ENCODE results near the gene NYAP2.

Gene NYAP2

DNA sequence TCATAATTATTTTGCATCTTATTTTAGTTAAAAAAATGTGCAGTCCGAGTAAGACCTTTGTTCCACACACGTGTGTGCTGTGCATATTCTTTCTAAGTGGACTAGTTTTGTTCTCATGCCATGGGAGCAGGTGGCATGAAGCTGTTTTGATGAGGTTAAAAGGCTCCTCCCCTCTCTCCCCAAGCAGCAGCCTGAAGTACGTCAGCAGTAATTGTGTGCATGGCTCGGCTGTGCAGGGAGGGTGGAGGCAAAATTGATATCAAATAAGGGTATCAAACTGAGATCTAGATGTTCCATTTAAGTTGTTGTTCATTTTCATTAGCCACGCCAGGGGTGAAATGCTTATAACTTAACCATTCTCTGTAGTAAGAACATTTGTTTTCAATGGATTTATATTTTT, at the start of gene NYAP2:
Gene NYAP2, plus strand, starts transcription at position 207 of the 400 bp plus-strand sequence. CDS start 9,171 bp downstream, outside the sequence.
- no peak for DNase-seq (ENCODE audit: low read depth in 2 of 2)

- DNase-seq (ENCODE audit: low read depth in 2 of 2), result no peak
These were observed 45.9 kb upstream of the NYAP2 start for GRCh38 chr2:225353579-225354085.

DNA sequence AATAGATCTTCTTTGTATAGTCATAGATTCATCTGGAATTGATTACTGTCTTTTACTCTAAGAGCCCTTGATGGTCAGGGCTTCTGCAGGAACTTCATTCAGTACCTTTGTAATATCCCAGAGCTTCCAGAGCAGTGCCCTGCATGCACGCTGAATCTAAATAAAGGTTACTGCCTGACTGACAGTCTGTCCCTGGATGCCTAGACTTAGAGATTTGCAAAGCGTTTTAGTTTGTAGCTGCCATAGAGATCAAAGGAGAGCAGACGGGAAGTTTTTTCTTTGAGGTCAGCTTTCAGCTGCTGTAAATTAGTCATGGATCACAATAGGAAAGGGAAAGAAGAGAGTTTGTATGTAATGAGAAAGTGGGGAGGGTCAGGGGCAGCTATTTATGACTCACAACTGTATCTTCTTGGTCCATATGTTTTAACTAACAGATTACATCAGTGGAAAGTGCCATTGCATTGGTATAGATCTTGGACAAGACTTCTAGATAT, 45.2 kb upstream of the NYAP2 start:
- no peak for DNase-seq (ENCODE audit: low read depth in 2 of 2)

- no peak for DNase-seq (ENCODE audit: low read depth in 2 of 2)
These were observed 43.7 kb upstream of the NYAP2 start for GRCh38 chr2:225355788-225356187.

DNA sequence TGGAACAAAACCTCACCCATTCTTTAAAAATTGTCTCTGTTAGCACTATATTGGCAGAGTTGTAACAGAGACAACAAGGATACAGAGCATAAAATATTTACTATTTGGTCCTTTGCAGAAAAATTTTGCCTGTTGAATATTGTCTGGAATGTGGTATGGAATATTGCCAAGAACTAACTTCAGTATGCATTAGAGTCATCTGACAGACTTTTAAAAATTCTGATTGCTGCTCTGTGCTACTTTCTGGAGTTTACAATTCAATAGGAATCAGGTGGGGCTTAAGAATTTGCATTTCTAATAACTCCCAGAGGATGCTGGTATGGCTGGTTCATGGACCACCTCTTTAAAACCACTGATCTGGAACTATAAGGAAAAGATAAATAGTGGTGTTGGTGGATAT, 32.8 kb upstream of the NYAP2 start:
- no peak for DNase-seq (ENCODE audit: low read depth in 2 of 2)

DNA sequence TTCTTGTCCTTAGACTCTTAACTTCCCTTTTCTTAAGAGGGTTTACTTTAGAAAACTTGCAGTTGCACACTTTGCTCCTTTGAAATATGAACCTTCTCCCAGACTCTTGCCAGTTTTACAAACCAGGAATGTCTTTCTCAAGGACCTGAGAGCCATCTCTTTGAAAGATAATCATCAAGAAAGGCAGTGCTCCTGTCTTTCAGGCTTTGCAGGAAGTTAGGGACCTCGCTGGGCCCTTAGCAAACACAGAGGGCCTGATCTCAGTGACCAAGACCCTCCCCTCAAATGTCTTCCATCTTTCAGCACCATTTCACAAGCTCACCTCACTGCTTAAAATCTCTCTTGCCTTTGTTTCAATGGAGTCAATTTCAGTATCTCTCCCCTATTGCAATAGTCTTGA, 32.0 kb upstream of the NYAP2 start:
- no peak for DNase-seq (ENCODE audit: low read depth in 2 of 2)

DNA sequence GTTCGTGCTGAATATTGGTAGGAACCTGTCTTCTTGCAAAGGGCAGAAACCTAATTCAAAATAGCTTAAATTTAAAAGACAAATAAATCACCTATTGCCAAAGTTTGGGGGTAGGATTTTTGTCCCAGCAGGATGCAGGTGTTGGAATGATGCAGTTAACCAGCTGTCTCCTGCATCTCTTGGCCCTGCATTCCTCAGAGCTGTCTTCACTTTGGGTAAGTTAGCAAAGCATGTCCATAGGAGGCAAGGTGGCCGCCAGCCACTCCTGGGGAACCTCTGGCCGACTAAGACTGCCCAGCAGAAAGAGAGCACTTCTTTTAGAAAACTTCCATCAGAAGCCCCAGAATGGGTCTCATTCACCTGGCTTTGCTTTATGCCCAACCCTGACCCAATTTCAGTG, 20.5 kb upstream of the NYAP2 start:
- DNase-seq (ENCODE audit: low read depth in 2 of 2), result no peak

GRCh38 chr2:225379856-225380255, 19.7 kb upstream of the NYAP2 start:
- no peak for DNase-seq (ENCODE audit: low read depth in 2 of 2)

GRCh38 chr2:225381609-225382008, 17.9 kb upstream of the NYAP2 start:
- no peak for DNase-seq (ENCODE audit: low read depth in 2 of 2)

DNA sequence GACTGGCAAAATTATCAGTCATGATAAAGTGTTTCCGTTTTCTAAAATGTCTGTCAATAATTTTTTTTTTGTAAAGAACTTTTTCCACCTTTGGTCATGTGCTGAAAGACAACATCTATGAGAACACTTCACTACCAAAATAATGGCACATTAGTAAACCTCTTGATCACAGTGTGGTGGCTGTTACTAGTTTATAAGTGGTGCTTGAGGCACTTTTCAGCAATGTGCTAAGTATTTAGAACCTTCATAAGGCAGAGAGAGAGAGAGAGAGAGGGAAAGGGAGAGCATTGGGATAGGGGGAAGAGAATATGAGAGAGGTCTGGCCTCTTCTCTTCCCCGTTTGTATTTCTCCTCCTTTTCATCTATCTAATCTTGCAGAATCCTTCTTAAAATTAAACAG, 1.1 kb upstream of the NYAP2 start:
- DNase-seq (ENCODE audit: low read depth in 2 of 2), result no peak

GRCh38 chr2:225400060-225400511, 576 bp downstream of the NYAP2 start:
- DNase-seq (ENCODE audit: low read depth in 2 of 2), result no peak

DNA sequence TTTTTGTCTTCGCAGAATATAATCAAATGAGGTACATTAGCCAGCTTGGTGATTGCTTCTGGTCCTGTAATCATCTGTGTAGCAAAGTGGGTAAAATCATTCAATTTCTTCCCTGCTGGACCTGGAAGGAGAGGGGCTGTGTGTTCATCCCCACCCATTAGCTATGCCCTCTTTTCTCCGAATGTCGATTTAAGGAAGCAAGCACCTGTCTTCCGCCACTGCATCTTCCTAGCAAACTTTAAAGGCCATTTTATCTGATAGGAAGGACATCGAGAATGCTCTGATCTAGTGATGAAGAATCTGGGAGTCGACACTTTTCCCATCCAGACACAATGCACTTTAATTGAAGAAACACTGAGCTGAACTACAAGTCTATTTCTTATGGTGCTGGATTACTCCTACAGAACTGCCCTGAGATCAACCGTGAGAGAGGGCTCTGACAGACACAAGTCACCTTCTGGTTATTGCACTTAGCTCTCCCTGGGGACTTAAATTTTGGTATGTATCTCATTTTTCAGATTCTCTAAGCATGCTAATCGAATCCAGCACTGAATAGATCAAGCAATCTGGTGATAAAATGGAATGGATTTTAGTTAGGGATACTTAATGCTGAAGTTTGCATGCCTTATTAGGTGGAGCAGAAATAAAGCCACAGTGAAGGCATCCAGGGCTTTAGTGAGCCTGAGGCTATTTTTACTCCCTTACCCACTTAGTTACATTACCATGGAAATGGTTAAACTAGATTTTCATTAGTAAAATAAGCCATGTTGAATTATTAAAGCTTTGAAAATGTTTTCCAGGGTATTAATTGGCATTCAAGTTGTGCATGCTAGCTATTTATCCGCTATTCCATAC, 1.3 kb downstream of the NYAP2 start:
- no peak for DNase-seq (ENCODE audit: low read depth in 2 of 2)

- DNase-seq (ENCODE audit: low read depth in 2 of 2), result no peak
These were observed 2.8 kb downstream of the NYAP2 start for GRCh38 chr2:225402210-225402776.

GRCh38 chr2:225411452-225411851, 11.9 kb downstream of the NYAP2 start:
- DNase-seq (ENCODE audit: low read depth in 2 of 2), result no peak

- no peak for DNase-seq (ENCODE audit: low read depth in 2 of 2)
These were observed 14.3 kb downstream of the NYAP2 start for GRCh38 chr2:225413786-225414185.

- no peak for DNase-seq (ENCODE audit: low read depth in 2 of 2)
These were observed 15.4 kb downstream of the NYAP2 start for GRCh38 chr2:225414902-225415301.

- no peak for DNase-seq (ENCODE audit: low read depth in 2 of 2)
These were observed 15.8 kb downstream of the NYAP2 start for GRCh38 chr2:225415341-225415740.

DNA sequence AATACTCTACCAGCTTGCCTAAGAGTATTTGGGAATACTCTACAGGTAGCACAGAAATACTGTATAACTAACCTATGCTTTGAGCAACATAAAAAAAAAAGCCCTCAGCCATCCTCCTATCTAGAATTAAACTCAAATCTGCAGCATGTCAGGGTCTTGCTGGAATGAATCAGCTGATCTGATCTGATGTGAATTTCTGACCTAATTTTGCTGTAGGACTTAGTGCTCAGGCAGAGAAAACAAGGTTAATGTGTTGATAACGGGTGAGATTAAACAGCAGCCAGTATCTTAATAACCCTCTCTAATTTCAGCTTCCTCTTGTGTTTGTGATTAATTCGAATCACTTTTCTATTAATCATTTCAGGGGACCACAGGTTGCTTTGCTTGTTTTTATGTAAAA, 16.3 kb downstream of the NYAP2 start:
- no peak for DNase-seq (ENCODE audit: low read depth in 2 of 2)

DNA sequence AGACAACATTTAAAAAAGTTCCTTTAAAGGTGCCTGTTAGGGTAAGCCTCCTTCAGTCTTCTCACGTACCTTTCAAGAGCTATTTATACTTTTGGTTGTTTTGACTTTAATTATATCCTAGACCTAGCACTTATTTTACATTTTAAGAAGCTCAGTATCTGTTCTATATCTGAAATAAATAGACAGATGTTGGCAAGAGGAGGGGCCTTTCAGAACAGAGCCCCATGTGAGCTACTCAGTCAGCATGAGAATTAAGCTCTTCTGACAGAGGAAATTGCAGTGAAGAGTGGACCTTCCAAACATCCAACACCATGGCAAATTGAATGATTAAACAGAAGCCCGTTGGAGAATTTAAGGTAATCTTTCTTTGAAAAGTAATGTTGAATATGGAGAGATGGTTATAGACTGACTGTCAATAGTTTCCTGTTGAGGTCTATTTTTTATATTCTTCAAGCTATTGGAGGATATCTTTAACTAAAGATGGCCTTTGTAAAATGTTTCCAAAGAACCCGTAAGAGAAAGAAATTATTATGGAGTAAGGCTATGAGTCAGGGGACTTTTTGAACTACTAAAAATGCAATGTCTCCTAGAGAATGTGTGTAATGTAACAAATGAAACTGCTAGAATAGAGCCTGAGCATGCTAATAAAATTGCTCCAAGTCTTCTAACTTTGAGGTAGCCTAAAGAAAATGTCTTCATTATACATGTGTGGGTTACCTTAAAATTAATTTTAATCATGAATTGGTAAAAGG, 17.3 kb downstream of the NYAP2 start:
- no peak for DNase-seq (ENCODE audit: low read depth in 2 of 2)

GRCh38 chr2:225419033-225419432, 19.5 kb downstream of the NYAP2 start:
- no peak for DNase-seq (ENCODE audit: low read depth in 2 of 2)

DNA sequence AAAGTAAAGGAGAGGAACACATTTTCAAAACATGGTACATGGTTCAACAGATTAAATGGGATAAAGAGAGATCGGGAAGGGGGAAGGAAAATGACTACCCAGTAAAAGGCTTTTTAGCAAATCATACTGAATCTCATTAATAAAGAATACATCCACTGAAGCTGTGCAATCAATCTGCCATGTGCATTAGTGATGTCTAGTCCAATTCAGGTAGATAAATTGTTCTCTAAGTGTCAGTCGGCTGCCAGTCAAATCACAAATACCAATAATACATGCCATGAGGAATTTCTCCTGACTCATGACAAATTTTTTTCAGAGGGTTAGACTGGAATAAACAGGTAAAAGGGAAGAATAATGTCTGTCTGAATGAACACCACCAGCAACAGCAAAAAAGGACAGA, 22.6 kb downstream of the NYAP2 start:
- DNase-seq (ENCODE audit: low read depth in 2 of 2), result no peak

DNA sequence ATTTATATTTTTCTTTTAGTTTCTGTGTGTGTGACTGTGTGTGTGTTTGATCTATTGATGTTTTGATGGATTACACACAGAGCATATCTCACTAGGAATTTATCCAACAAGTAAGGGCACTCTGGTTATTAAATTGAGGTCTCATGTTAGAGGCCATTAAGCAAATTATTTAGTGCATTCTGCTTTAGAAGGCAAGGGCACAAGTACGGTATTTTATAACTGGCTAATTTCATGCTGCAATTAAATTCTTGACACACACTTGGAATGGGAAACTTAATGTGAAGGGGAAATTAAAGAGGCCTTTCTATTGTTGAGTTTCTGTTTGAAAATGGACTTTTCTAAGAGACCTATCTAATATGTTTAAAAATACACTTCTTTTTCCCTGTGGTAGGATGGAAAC, 25.8 kb downstream of the NYAP2 start:
- no peak for DNase-seq (ENCODE audit: low read depth in 2 of 2)

Data from activated CD4-positive, alpha-beta T cell treated with anti-CD3 and anti-CD28 coated beads for 24 hours (primary cell).